Naive B cell (primary cell): ENCODE data around the gene TMEM61. TPM values are rescaled to one million over a fixed set of nuclear protein-coding genes. Genes with fewer than 3 reads are reported as not detected.
A peak's percentile ranks its signal among the peaks of the same experiment; 100 is the strongest.
"Not testable (repeated sequence)": the region's sequence is repeated elsewhere in the genome, so short reads cannot be mapped to it uniquely, and the experiment has no call there.

Source experiments
- ATAC-seq, 2 donors: fragments of 150-1000 bp; cut with Tn5 transposase; 2 replicates each; pipeline ENCODE4 v1.10.0; 2021; ENCODE audit warnings: low read depth in 2 of 2, mild to moderate bottlenecking in 2 of 2, moderate library complexity in 2 of 2
- DNase-seq: peaks from one replicate; pipeline ENCODE4 v3.0.0; 2022
- H3K27ac Mint-ChIP-seq, 6 donors: one replicate each; pipeline ENCODE4 v1.8.0; 2020 to 2022; ENCODE audit warnings: mild to moderate bottlenecking in 6 of 6, mixed read lengths in 6 of 6, moderate library complexity in 5 of 6, inconsistent platforms in 2 of 6
- H3K27me3 Mint-ChIP-seq, 3 donors: one replicate each; pipeline ENCODE4 v1.8.0; 2021 to 2022; ENCODE audit warnings: mixed read lengths in 3 of 3, mild to moderate bottlenecking in 1 of 3
- H3K36me3 Mint-ChIP-seq, 2 donors: one replicate each; pipeline ENCODE4 v1.8.0; 2020 to 2022; ENCODE audit warnings: mixed read lengths in 2 of 2, inconsistent platforms in 1 of 2, mild to moderate bottlenecking in 1 of 2
- H3K4me1 Mint-ChIP-seq, 3 donors: one replicate each; pipeline ENCODE4 v1.8.0; 2020 to 2022; ENCODE audit warnings: mixed read lengths in 3 of 3, inconsistent platforms in 1 of 3, mild to moderate bottlenecking in 1 of 3, moderate library complexity in 1 of 3
- H3K4me3 Mint-ChIP-seq, 8 donors: one replicate each; pipeline ENCODE4 v1.8.0; 2020 to 2022; ENCODE audit warnings: mild to moderate bottlenecking in 8 of 8, mixed read lengths in 8 of 8, moderate library complexity in 8 of 8, inconsistent platforms in 2 of 8
- H3K9me3 Mint-ChIP-seq, 7 donors: one replicate each; pipeline ENCODE4 v1.8.0; 2020 to 2022; ENCODE audit warnings: mixed read lengths in 7 of 7, mild to moderate bottlenecking in 5 of 7, inconsistent platforms in 2 of 7, moderate library complexity in 1 of 7
- polyA plus RNA-seq, 6 donors: library from polyadenylated mRNA; unstranded; fragments of 300-500 nt; fragmentation: Illumina TruSeq; gene quantifications; one replicate each; pipeline ENCODE4 v1.2.3, GENCODE V29; 2021; ENCODE audit warnings: low read depth in 6 of 6

The TMEM61 gene
- polyA plus RNA-seq, 6 donors from 2014 or later = not detected

GRCh38 chr1:54950006-54950368, 30.4 kb upstream of the TMEM61 start:
- no peak overlapping the region for H3K4me3 Mint-ChIP-seq
- ATAC-seq (no peak), DNase-seq (no peak)
- H3K4me1 Mint-ChIP-seq = peaks cover 5 to 12% (median 12%) of the 10 kb centered on the region in 3 donors
- no peaks in the 10 kb centered on the region for H3K36me3 Mint-ChIP-seq
- H3K9me3 Mint-ChIP-seq = peaks cover 0 to 4% (median 0%) of the 10 kb centered on the region in 7 donors
- H3K27ac Mint-ChIP-seq = peak overlapping the region in 1 of 6 donors; percentile 72
- H3K27me3 Mint-ChIP-seq = peaks cover 9 to 38% (median 27%) of the 10 kb centered on the region in 3 donors

GRCh38 chr1:54950369-54951163, 29.9 kb upstream of the TMEM61 start:
- ATAC-seq = no peak
- Mint-ChIP-seq H3K4me3 (peak overlapping the region in 1 of 8 donors; percentile 40), H3K36me3 (no peaks in the 10 kb centered on the region), H3K4me1 (peaks cover 0 to 8% (median 7%) of the 10 kb centered on the region in 3 donors), H3K27me3 (peaks cover 9 to 33% (median 21%) of the 10 kb centered on the region in 3 donors), H3K27ac (peak overlapping the region in 1 of 6 donors; percentile 72), H3K9me3 (peaks cover 0 to 9% (median 0%) of the 10 kb centered on the region in 7 donors)
- DNase-seq = no peak

GRCh38 chr1:54951810-54952226, 28.6 kb upstream of the TMEM61 start:
- ATAC-seq (no peak), DNase-seq (no peak)
- H3K36me3 Mint-ChIP-seq = no peaks in the 10 kb centered on the region
- peaks cover 0 to 8% (median 7%) of the 10 kb centered on the region in 3 donors for H3K4me1 Mint-ChIP-seq
- no peak overlapping the region for H3K27ac Mint-ChIP-seq
- no peak overlapping the region for H3K4me3 Mint-ChIP-seq
- peaks cover 10 to 33% (median 20%) of the 10 kb centered on the region in 3 donors for H3K27me3 Mint-ChIP-seq
- peaks cover 0 to 9% (median 2%) of the 10 kb centered on the region in 7 donors for H3K9me3 Mint-ChIP-seq

- peaks cover 4 to 17% (median 9%) of the 10 kb centered on the region in 7 donors for H3K9me3 Mint-ChIP-seq
- H3K4me3 Mint-ChIP-seq = no peak overlapping the region
- no peak for DNase-seq
- H3K27me3 Mint-ChIP-seq = peaks cover 12 to 33% (median 20%) of the 10 kb centered on the region in 3 donors
- no peak for ATAC-seq
- peaks cover 0 to 10% of the 10 kb centered on the region in 2 donors for H3K36me3 Mint-ChIP-seq
- H3K4me1 Mint-ChIP-seq = peaks cover 0 to 8% (median 7%) of the 10 kb centered on the region in 3 donors
- no peak overlapping the region for H3K27ac Mint-ChIP-seq
Observed at GRCh38 chr1:54952950-54953718, 27.3 kb upstream of the TMEM61 start.

GRCh38 chr1:54953846-54954245, 26.6 kb upstream of the TMEM61 start:
- H3K4me1 Mint-ChIP-seq = peaks cover 0 to 8% (median 7%) of the 10 kb centered on the region in 3 donors
- H3K27ac Mint-ChIP-seq = peak overlapping the region in 1 of 6 donors; percentile 13
- H3K36me3 Mint-ChIP-seq = peaks cover 0 to 14% of the 10 kb centered on the region in 2 donors
- DNase-seq (no peak), ATAC-seq (no peak)
- H3K27me3 Mint-ChIP-seq = peaks cover 11 to 33% (median 20%) of the 10 kb centered on the region in 3 donors
- H3K9me3 Mint-ChIP-seq = peaks cover 4 to 23% (median 13%) of the 10 kb centered on the region in 7 donors
- H3K4me3 Mint-ChIP-seq = no peak overlapping the region

- no peak for DNase-seq
- Mint-ChIP-seq H3K9me3 (peaks cover 4 to 36% (median 17%) of the 10 kb centered on the region in 7 donors), H3K36me3 (peaks cover 0 to 18% of the 10 kb centered on the region in 2 donors), H3K4me1 (peaks cover 0 to 3% (median 1%) of the 10 kb centered on the region in 3 donors), H3K4me3 (no peak overlapping the region), H3K27ac (no peak overlapping the region), H3K27me3 (peaks cover 7 to 25% (median 14%) of the 10 kb centered on the region in 3 donors)
- no peak for ATAC-seq
Observed at GRCh38 chr1:54955359-54955758, 25.1 kb upstream of the TMEM61 start.

- no peak overlapping the region for H3K27ac Mint-ChIP-seq
- H3K36me3 Mint-ChIP-seq = peaks cover 0 to 18% of the 10 kb centered on the region in 2 donors
- H3K9me3 Mint-ChIP-seq = peaks cover 4 to 38% (median 17%) of the 10 kb centered on the region in 7 donors
- H3K4me1 Mint-ChIP-seq = no peaks in the 10 kb centered on the region
- DNase-seq (no peak), ATAC-seq (no peak)
- H3K27me3 Mint-ChIP-seq = peaks cover 3 to 13% (median 7%) of the 10 kb centered on the region in 3 donors
- H3K4me3 Mint-ChIP-seq = no peak overlapping the region
Observed at GRCh38 chr1:54956726-54957125, 23.7 kb upstream of the TMEM61 start.

- H3K4me3 Mint-ChIP-seq = no peak overlapping the region
- peaks cover 3 to 5% (median 4%) of the 10 kb centered on the region in 3 donors for H3K27me3 Mint-ChIP-seq
- H3K4me1 Mint-ChIP-seq = no peaks in the 10 kb centered on the region
- no peak overlapping the region for H3K27ac Mint-ChIP-seq
- ATAC-seq (no peak), DNase-seq (no peak)
- peaks cover 4 to 38% (median 16%) of the 10 kb centered on the region in 7 donors for H3K9me3 Mint-ChIP-seq
- H3K36me3 Mint-ChIP-seq = peaks cover 0 to 18% of the 10 kb centered on the region in 2 donors
Observed at GRCh38 chr1:54959241-54959640, 21.2 kb upstream of the TMEM61 start.

- peaks cover 0 to 11% of the 10 kb centered on the region in 2 donors for H3K36me3 Mint-ChIP-seq
- no peaks in the 10 kb centered on the region for H3K27me3 Mint-ChIP-seq
- peaks cover 0 to 26% (median 13%) of the 10 kb centered on the region in 7 donors for H3K9me3 Mint-ChIP-seq
- DNase-seq = no peak
- no peak for ATAC-seq
- H3K4me1 Mint-ChIP-seq = peaks cover 10 to 17% (median 14%) of the 10 kb centered on the region in 3 donors
- H3K4me3 Mint-ChIP-seq = no peak overlapping the region
- no peak overlapping the region for H3K27ac Mint-ChIP-seq
Observed at GRCh38 chr1:54962612-54963395, 17.6 kb upstream of the TMEM61 start.

GRCh38 chr1:54963829-54964228, 16.6 kb upstream of the TMEM61 start:
- DNase-seq, H3K4me3 Mint-ChIP-seq, H3K36me3 Mint-ChIP-seq, ATAC-seq, H3K27me3 Mint-ChIP-seq: not testable (repeated sequence)
- peak overlapping the region in 1 of 6 donors; percentile 47 for H3K27ac Mint-ChIP-seq
- H3K9me3 Mint-ChIP-seq = peaks cover 0 to 16% (median 3%) of the 10 kb centered on the region in 7 donors
- peaks cover 10 to 17% (median 14%) of the 10 kb centered on the region in 3 donors for H3K4me1 Mint-ChIP-seq

GRCh38 chr1:54965624-54966340, 14.6 kb upstream of the TMEM61 start:
- H3K9me3 Mint-ChIP-seq = peaks cover 0 to 3% (median 0%) of the 10 kb centered on the region in 7 donors
- H3K27ac Mint-ChIP-seq = peak overlapping the region in 5 of 6 donors; percentile 7 to 55 (median 45)
- H3K4me3 Mint-ChIP-seq = peak overlapping the region in 6 of 8 donors; percentile 1 to 68 (median 18)
- no peak for DNase-seq
- ATAC-seq = peak; percentile 58 to 64
- peaks cover 6 to 15% (median 14%) of the 10 kb centered on the region in 3 donors for H3K27me3 Mint-ChIP-seq
- H3K36me3 Mint-ChIP-seq = no peaks in the 10 kb centered on the region
- H3K4me1 Mint-ChIP-seq = peaks cover 10 to 17% (median 14%) of the 10 kb centered on the region in 3 donors

GRCh38 chr1:54967372-54967771, 13.1 kb upstream of the TMEM61 start:
- Mint-ChIP-seq H3K36me3 (no peaks in the 10 kb centered on the region), H3K4me1 (peaks cover 10 to 17% (median 14%) of the 10 kb centered on the region in 3 donors), H3K27me3 (peaks cover 6 to 22% (median 19%) of the 10 kb centered on the region in 3 donors), H3K27ac (no peak overlapping the region), H3K9me3 (peaks cover 0 to 3% (median 0%) of the 10 kb centered on the region in 7 donors), H3K4me3 (no peak overlapping the region)
- DNase-seq = no peak
- no peak for ATAC-seq
